ENCODE measurements around the gene SEM1.
"Not testable (repeated sequence)": the region's sequence is repeated elsewhere in the genome, so short reads cannot be mapped to it uniquely, and the experiment has no call there.

The SEM1 gene

DNA sequence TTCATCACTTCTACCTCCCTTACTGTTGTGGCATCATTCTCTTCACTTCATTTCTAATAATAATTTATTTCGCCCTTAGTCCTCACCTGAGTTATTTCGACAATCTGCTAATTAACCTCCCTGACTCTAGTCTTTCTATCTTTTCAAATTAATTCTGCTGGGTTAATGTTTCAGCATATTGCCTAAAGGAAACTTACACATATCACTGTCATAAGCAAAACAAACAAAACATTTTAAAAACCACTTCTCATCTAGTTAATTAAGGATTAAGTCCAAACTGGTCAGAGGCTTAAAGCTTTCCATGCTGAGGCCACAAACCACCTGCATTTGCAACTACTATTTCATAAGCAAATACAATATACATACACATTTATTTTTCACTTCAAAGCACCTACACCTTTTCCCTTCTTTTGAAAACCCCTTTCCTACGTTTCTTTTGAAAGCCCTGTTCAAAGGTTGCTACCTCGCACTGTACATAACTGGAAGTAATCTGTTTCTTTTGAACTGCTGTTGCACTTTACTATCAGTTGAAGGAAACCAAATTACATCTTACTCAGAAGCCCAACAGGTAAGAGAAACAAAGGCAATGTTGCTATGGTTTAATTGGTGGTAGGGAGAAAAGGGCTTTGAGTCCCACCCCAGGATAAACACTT, 10.3 kb downstream of the SEM1 start:
- H3K36me3 ChIP-seq, result peaks cover 13% of the 10 kb centered on the region

DNA sequence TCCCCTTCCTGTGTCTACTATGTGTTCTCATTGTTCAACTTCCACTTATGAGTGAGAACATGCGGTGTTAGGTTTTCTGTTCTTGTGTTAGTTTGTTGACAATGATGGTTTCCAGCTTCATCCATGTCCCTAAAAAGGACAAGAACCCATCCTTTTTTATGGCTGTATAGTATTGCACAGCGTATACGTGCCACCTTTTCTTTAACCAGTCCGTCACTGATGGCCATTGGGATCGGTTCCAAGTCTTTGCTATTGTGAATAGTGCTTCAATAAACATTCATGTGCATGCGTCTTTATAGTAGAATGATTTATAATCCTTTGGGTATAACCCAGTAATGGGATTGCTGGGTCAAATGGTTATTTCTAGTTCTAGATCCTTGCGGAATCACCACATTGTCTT, 11.2 kb downstream of the SEM1 start:
- peaks cover 21% of the 10 kb centered on the region for H3K36me3 ChIP-seq
- H3K4me3 ChIP-seq (ENCODE audit: low read depth, low read length), result not testable (repeated sequence)

More for the DNA sequence above, 10.3 kb downstream of the SEM1 start:
- no peaks in the 10 kb centered on the region for H3K9me3 ChIP-seq (ENCODE audit: severe bottlenecking)
- H3K27me3 ChIP-seq (ENCODE audit: insufficient read depth, low read depth, severe bottlenecking), result no peaks in the 10 kb centered on the region
- TF ChIP-seq CTCF (IDR thresholded peaks at IDR 0.05; ENCODE audit: low read depth, low read length), result no peak
- H3K27ac ChIP-seq, result no peak overlapping the region
- H3K4me3 ChIP-seq (ENCODE audit: low read depth, low read length), result no peak overlapping the region
- DNase-seq, result no peak

GRCh38 chr7:96697822-96698221, 11.8 kb downstream of the SEM1 start:
- no peak for TF ChIP-seq CTCF (IDR thresholded peaks at IDR 0.05; ENCODE audit: low read depth, low read length)
- H3K27me3 ChIP-seq (ENCODE audit: insufficient read depth, low read depth, severe bottlenecking), result no peaks in the 10 kb centered on the region
- no peak for DNase-seq
- no peak overlapping the region for H3K27ac ChIP-seq
- H3K4me3 ChIP-seq (ENCODE audit: low read depth, low read length), result no peak overlapping the region
- no peaks in the 10 kb centered on the region for H3K9me3 ChIP-seq (ENCODE audit: severe bottlenecking)
- peaks cover 25% of the 10 kb centered on the region for H3K36me3 ChIP-seq

More for the DNA sequence above, 11.2 kb downstream of the SEM1 start:
- H3K9me3 ChIP-seq (ENCODE audit: severe bottlenecking); H3K27me3 ChIP-seq (ENCODE audit: insufficient read depth, low read depth, severe bottlenecking); DNase-seq; H3K27ac ChIP-seq: not testable (repeated sequence)

DNA sequence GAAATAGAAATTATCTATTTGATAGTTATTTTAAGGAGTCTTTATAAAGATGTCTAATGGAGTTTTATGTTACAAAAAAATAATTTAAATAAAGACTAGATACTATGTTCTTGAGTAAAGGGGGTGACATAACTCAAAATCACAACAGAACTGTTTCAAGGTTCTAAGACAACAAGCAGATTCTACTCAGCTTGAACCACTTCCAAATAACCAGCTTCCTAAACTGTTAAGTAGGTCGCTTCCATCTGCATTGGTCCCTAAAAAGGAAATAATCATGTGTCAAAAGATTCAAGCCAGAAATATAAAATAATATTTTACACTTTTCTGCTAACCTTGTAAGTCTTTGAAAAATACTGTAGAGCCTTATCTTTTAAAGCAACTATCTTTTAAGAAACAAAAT, 14.1 kb downstream of the SEM1 start:
- Histone ChIP-seq H3K36me3 (peaks cover 41% of the 10 kb centered on the region), H3K27ac (no peak overlapping the region)
- no peak for TF ChIP-seq CTCF (IDR thresholded peaks at IDR 0.05; ENCODE audit: low read depth, low read length)

GRCh38 chr7:96694082-96694481, 15.6 kb downstream of the SEM1 start:
- Histone ChIP-seq H3K27me3 (ENCODE audit: insufficient read depth, low read depth, severe bottlenecking) (no peaks in the 10 kb centered on the region), H3K4me3 (ENCODE audit: low read depth, low read length) (no peak overlapping the region), H3K9me3 (ENCODE audit: severe bottlenecking) (no peaks in the 10 kb centered on the region), H3K36me3 (peaks cover 43% of the 10 kb centered on the region), H3K27ac (no peak overlapping the region)
- TF ChIP-seq CTCF (IDR thresholded peaks at IDR 0.05; ENCODE audit: low read depth, low read length), result no peak
- DNase-seq, result no peak

More for the DNA sequence above, 14.1 kb downstream of the SEM1 start:
- Histone ChIP-seq H3K4me3 (ENCODE audit: low read depth, low read length) (no peak overlapping the region), H3K9me3 (ENCODE audit: severe bottlenecking) (no peaks in the 10 kb centered on the region), H3K27me3 (ENCODE audit: insufficient read depth, low read depth, severe bottlenecking) (no peaks in the 10 kb centered on the region)
- no peak for DNase-seq

GRCh38 chr7:96691702-96692101, 17.9 kb downstream of the SEM1 start:
- Histone ChIP-seq H3K36me3 (peaks cover 50% of the 10 kb centered on the region), H3K9me3 (ENCODE audit: severe bottlenecking) (no peaks in the 10 kb centered on the region), H3K4me3 (ENCODE audit: low read depth, low read length) (no peak overlapping the region), H3K27ac (no peak overlapping the region), H3K27me3 (ENCODE audit: insufficient read depth, low read depth, severe bottlenecking) (no peaks in the 10 kb centered on the region)
- TF ChIP-seq CTCF (IDR thresholded peaks at IDR 0.05; ENCODE audit: low read depth, low read length), result no peak
- no peak for DNase-seq

Data from WERI-Rb-1 (cell line).